Mucosa of rectum (tissue), 2 donors: ENCODE data around the gene SCFD2.
"Not testable (repeated sequence)": the region's sequence is repeated elsewhere in the genome, so short reads cannot be mapped to it uniquely, and the experiment has no call there.

ENCODE experiments used
- H3K27ac ChIP-seq, 2 donors: one replicate each; pipeline ENCODE4 v1.7.0; 2013; ENCODE audit warnings: inconsistent platforms in 2 of 2, low read depth in 2 of 2, low read length in 2 of 2
- H3K27me3 ChIP-seq, 2 donors: one replicate each; pipeline ENCODE4 v1.7.0; 2013; ENCODE audit warnings: low read length in 2 of 2; ENCODE audit not compliant: control insufficient read depth in 2 of 2, insufficient read depth in 2 of 2
- H3K36me3 ChIP-seq, 2 donors: one replicate each; pipeline ENCODE4 v1.7.0; 2013; ENCODE audit warnings: low read length in 2 of 2; ENCODE audit not compliant: control insufficient read depth in 2 of 2, insufficient read depth in 2 of 2
- H3K4me1 ChIP-seq, 2 donors: one replicate each; pipeline ENCODE4 v1.7.0; 2013; ENCODE audit warnings: low read length in 2 of 2, mild to moderate bottlenecking in 1 of 2; ENCODE audit not compliant: control insufficient read depth in 2 of 2, insufficient read depth in 2 of 2
- H3K4me3 ChIP-seq, 2 donors: one replicate each; pipeline ENCODE4 v1.7.0; 2013; ENCODE audit warnings: low read length in 2 of 2
- H3K9ac ChIP-seq, 2 donors: one replicate each; pipeline ENCODE4 v1.7.0; 2013; ENCODE audit warnings: low read length in 2 of 2, low read depth in 1 of 2, mild to moderate bottlenecking in 1 of 2
- H3K9me3 ChIP-seq, 2 donors: one replicate each; pipeline ENCODE4 v1.7.0; 2013; ENCODE audit warnings: low read length in 2 of 2; ENCODE audit not compliant: control insufficient read depth in 2 of 2
- donor health status: healthy.
- donor health status: Normal muscosa, but diverticular disease.

Gene SCFD2

DNA sequence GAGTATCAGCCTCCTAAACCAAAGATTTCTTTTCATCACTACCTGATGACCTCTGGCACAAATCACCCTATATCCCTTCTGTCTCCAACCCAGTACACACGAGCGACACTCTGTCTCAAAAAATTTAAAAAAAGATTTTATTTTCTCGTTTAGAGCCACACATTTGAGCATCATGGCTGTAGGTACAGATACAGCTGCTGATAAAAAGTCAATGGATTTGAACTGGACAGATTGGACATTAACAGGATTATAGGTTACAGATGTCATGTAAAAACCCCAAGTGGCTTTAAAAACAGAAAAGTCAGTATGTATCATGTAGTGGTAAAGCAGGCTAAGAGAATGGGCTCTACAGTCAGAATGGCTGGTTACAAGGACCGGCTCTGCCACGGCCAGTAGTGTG is 171.1 kb downstream of the SCFD2 start:
- H3K4me3 ChIP-seq: no peak overlapping the region
- no peaks in the 10 kb centered on the region for H3K9me3 ChIP-seq
- H3K4me1 ChIP-seq: no peaks in the 10 kb centered on the region
- no peaks in the 10 kb centered on the region for H3K36me3 ChIP-seq
- H3K27me3 ChIP-seq: no peaks in the 10 kb centered on the region
- no peak overlapping the region for H3K9ac ChIP-seq
- no peak overlapping the region for H3K27ac ChIP-seq

DNA sequence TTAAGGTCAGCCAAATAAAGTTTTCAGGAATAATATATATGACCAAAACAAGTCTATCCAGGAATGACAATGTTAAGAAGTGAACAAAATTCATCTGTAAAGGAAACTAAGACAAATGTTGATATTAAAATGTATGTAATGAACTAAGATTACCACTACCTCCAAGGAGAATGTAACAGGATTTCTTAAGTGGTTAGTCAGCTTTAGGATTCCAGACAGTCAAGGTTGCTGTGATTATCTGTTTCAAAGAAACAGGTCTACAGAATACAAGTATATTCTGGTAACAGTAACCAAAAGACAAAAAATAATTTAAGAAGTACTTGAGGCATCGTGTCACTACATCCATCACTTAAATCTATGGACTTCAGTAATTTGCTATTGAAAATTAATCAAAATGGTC is 172.8 kb downstream of the SCFD2 start:
- Histone ChIP-seq H3K4me1 (peaks cover 0 to 5% of the 10 kb centered on the region in 2 donors), H3K4me3 (no peak overlapping the region), H3K9me3 (no peaks in the 10 kb centered on the region), H3K9ac (no peak overlapping the region), H3K36me3 (no peaks in the 10 kb centered on the region), H3K27me3 (no peaks in the 10 kb centered on the region), H3K27ac (no peak overlapping the region)

GRCh38 chr4:53192496-53192895 is 173.4 kb downstream of the SCFD2 start:
- Histone ChIP-seq H3K27ac (no peak overlapping the region), H3K4me3 (no peak overlapping the region), H3K4me1 (peaks cover 4 to 5% of the 10 kb centered on the region in 2 donors), H3K9ac (no peak overlapping the region), H3K27me3 (no peaks in the 10 kb centered on the region), H3K9me3 (no peaks in the 10 kb centered on the region), H3K36me3 (no peaks in the 10 kb centered on the region)

- no peaks in the 10 kb centered on the region for H3K36me3 ChIP-seq
- H3K27me3 ChIP-seq: no peaks in the 10 kb centered on the region
- no peaks in the 10 kb centered on the region for H3K9me3 ChIP-seq
- no peak overlapping the region for H3K4me3 ChIP-seq
- H3K27ac ChIP-seq: no peak overlapping the region
- no peak overlapping the region for H3K9ac ChIP-seq
- H3K4me1 ChIP-seq: peaks cover 4 to 8% of the 10 kb centered on the region in 2 donors
Measured at GRCh38 chr4:53191997-53192396, 173.9 kb downstream of the SCFD2 start.

DNA sequence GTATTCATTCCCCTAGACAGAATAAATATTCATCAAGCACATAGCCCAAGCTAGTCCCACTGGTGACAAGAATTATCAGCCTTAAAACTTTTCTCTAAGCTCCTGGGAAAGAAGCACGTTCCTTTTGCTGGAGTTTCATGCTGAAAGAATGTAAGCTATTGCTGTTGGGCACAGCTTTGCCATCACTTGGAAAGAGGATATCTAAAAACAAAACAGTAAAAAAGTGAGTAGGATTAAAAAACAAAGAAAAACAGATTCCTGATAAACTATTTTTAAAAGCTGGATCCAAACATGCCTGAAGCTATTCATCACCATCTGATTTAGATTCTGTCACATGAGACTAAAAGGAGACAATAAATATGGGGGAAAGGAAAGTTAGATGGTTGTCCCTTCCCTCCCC is 176.8 kb downstream of the SCFD2 start:
- Histone ChIP-seq H3K36me3 (no peaks in the 10 kb centered on the region), H3K9ac (no peak overlapping the region), H3K9me3 (no peaks in the 10 kb centered on the region), H3K4me3 (no peak overlapping the region), H3K4me1 (peaks cover 4 to 14% of the 10 kb centered on the region in 2 donors), H3K27ac (no peak overlapping the region), H3K27me3 (no peaks in the 10 kb centered on the region)

- Histone ChIP-seq H3K4me3 (no peak overlapping the region), H3K9ac (no peak overlapping the region), H3K27ac (no peak overlapping the region), H3K9me3 (no peaks in the 10 kb centered on the region), H3K27me3 (no peaks in the 10 kb centered on the region), H3K36me3 (no peaks in the 10 kb centered on the region), H3K4me1 (peaks cover 4 to 14% of the 10 kb centered on the region in 2 donors)
Measured at GRCh38 chr4:53186714-53187358, 179.0 kb downstream of the SCFD2 start.

- Histone ChIP-seq H3K9ac (no peak overlapping the region), H3K4me3 (no peak overlapping the region), H3K27me3 (no peaks in the 10 kb centered on the region), H3K9me3 (no peaks in the 10 kb centered on the region), H3K36me3 (no peaks in the 10 kb centered on the region), H3K4me1 (peaks cover 4 to 14% of the 10 kb centered on the region in 2 donors), H3K27ac (no peak overlapping the region)
Measured at GRCh38 chr4:53185869-53186585, 179.8 kb downstream of the SCFD2 start.

DNA sequence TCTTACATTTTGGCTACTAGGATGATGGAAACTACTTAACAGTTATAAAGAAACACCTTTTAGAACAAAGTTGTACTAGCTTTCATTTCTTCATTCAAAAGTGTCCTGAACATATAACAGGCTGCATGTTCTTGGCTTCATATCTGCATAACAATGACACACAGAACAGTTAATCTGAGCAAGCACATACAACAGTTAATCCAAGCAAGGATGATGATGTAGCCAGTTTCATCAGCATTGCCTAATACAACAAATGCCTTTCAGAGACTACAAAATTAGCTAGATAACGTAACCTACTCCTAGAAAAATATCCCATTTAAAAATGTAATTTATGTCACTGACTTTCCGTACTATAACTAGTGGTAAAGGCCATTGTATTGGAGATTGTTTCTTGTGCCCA is 182.1 kb downstream of the SCFD2 start:
- peaks cover 4 to 12% of the 10 kb centered on the region in 2 donors for H3K4me1 ChIP-seq
- H3K9ac ChIP-seq: no peak overlapping the region
- no peaks in the 10 kb centered on the region for H3K27me3 ChIP-seq
- no peak overlapping the region for H3K4me3 ChIP-seq
- no peaks in the 10 kb centered on the region for H3K36me3 ChIP-seq
- no peaks in the 10 kb centered on the region for H3K9me3 ChIP-seq
- H3K27ac ChIP-seq: no peak overlapping the region

DNA sequence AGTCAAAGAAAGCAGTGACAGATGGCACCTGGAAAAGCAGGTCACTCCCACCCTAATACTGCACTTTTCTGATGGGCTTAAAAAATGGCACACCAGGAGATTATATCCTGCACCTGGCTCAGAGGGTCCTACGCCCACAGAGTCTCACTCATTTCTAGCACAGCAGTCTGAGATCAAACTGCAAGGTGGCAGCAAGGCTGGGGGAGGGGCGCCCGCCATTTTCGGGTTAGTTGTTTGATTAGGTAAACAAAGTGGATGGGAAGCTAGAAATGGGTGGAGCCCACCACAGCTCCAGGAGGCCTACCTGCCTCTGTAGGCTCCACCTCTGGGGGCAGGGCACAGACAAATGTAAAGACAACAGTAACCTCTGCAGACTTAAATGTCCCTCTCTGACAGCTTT is 188.1 kb downstream of the SCFD2 start:
- not testable (repeated sequence) for H3K27ac ChIP-seq, H3K9ac ChIP-seq, H3K4me1 ChIP-seq, H3K9me3 ChIP-seq, H3K36me3 ChIP-seq, H3K4me3 ChIP-seq, H3K27me3 ChIP-seq

GRCh38 chr4:53175640-53176039 is 190.2 kb downstream of the SCFD2 start:
- Histone ChIP-seq H3K36me3 (no peaks in the 10 kb centered on the region), H3K4me3 (no peak overlapping the region), H3K9ac (no peak overlapping the region), H3K27me3 (no peaks in the 10 kb centered on the region), H3K9me3 (peaks cover 0 to 5% of the 10 kb centered on the region in 2 donors), H3K4me1 (peaks cover 0 to 4% of the 10 kb centered on the region in 2 donors), H3K27ac (no peak overlapping the region)
